Common myeloid progenitor, CD34-positive (primary cell): ENCODE results near the gene GRK2.

Experiments
- CTCF ChIA-PET: fragments of 350-600 bp; sonication (Branson Sonifier 250); formaldehyde crosslinking; loops from one replicate; lab custom pipeline; 2021; ENCODE audit warnings: antibody characterized with exemption; lab: Charles Lee
- POLR2A ChIA-PET: fragments of 350-600 bp; sonication (Branson Sonifier 250); formaldehyde crosslinking; loops from one replicate; lab custom pipeline; 2021; ENCODE audit warnings: antibody characterized with exemption; lab: Charles Lee
- DNase-seq, 3 donors: peaks; one replicate each; pipeline versions ENCODE4 v3.0.0 to v3.0.0-alpha.2; 2013
- H3K27ac ChIP-seq, 2 experiments: 1 replicate in 1 of 2; 2 replicates in 1 of 2; pipeline ENCODE4 v1.7.0; 2013; ENCODE audit warnings: inconsistent platforms in 2 of 2, low read length in 2 of 2, mild to moderate bottlenecking in 2 of 2, low read depth in 1 of 2, moderate library complexity in 1 of 2; ENCODE audit not compliant: severe bottlenecking in 2 of 2, insufficient read depth in 1 of 2, poor library complexity in 1 of 2
- H3K27me3 ChIP-seq, 5 experiments: replicated peaks in 2 of 5; 1 replicate in 3 of 5; 2 replicates in 2 of 5; pipeline versions ENCODE4 v1.6.1 to v1.7.0; 2013; ENCODE audit warnings: low read length in 4 of 5, mild to moderate bottlenecking in 2 of 5, moderate library complexity in 2 of 5, inconsistent platforms in 1 of 5; ENCODE audit not compliant: insufficient read depth in 5 of 5, control insufficient read depth in 4 of 5
- H3K36me3 ChIP-seq, 4 experiments: 1 replicate in 2 of 4; 2 replicates in 2 of 4; pipeline versions ENCODE4 v1.6.1 to v1.7.0; 2013; ENCODE audit warnings: low read length in 3 of 4, control low read depth in 1 of 4, mild to moderate bottlenecking in 1 of 4; ENCODE audit not compliant: control insufficient read depth in 4 of 4, insufficient read depth in 4 of 4
- H3K4me1 ChIP-seq, 4 experiments: 1 replicate in 3 of 4; 2 replicates in 1 of 4; pipeline versions ENCODE4 v1.6.1 to v1.7.1; 2013; ENCODE audit warnings: low read length in 3 of 4, mild to moderate bottlenecking in 3 of 4, control low read depth in 1 of 4, inconsistent platforms in 1 of 4, moderate library complexity in 1 of 4; ENCODE audit not compliant: control insufficient read depth in 4 of 4, insufficient read depth in 4 of 4; ENCODE audit errors: control extremely low read depth in 1 of 4
- H3K4me3 ChIP-seq, 7 experiments: 1 replicate in 4 of 7; 2 replicates in 3 of 7; pipeline versions ENCODE4 v1.5.1 to v1.7.0; 2013; ENCODE audit warnings: mild to moderate bottlenecking in 7 of 7, low read length in 6 of 7, moderate library complexity in 6 of 7, inconsistent platforms in 2 of 7, low read depth in 2 of 7, control low read depth in 1 of 7; ENCODE audit not compliant: insufficient read depth in 4 of 7, control insufficient read depth in 1 of 7; ENCODE audit errors: extremely low read depth in 1 of 7
- H3K9me3 ChIP-seq, 5 experiments: 1 replicate in 4 of 5; 2 replicates in 1 of 5; pipeline versions ENCODE4 v1.6.1 to v1.7.1; 2013; ENCODE audit warnings: low read length in 4 of 5, mild to moderate bottlenecking in 2 of 5, inconsistent platforms in 1 of 5, low read depth in 1 of 5, moderate library complexity in 1 of 5; ENCODE audit not compliant: control insufficient read depth in 4 of 5, insufficient read depth in 2 of 5; ENCODE audit errors: control extremely low read depth in 1 of 5
- WGBS: methylation state at CpG from one replicate; pipeline ENCODE4 v1.1.5; 2013; ENCODE audit not compliant: insufficient coverage; 5-methylcytosine and 5-hydroxymethylcytosine counted together

The GRK2 gene

DNA sequence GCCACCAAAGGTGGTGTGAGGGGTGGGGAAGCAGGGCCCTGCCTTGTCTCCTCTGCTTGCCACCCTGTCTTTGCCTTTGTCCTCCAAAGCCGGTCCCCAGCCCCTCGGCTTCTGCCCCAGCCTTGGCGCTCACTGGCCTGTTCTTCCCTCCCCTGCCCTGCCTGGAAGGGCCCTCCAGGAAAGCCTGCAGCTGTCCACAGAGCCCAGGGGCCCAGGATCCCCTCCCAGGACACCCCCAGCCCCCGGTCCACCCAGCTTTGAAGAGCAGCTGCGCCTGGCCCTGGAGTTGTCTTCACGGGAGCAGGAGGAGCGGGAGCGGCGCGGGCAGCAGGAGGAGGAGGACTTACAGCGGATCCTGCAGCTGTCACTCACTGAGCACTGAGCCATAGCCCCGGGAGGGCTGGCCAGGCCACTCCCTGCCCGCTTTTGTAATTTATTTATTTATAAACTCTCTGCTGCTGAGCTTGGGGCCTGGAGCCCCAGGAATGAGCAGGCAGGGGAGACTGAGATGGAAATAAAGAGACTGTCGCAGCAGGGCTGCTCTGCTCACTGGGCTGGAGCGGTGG, 35.8 kb downstream of the GRK2 start:
- peaks cover 6 to 51% (median 33%) of the 10 kb centered on the region in 4 experiments for H3K36me3 ChIP-seq
- no peaks in the 10 kb centered on the region for H3K27me3 ChIP-seq
- no peaks in the 10 kb centered on the region for H3K9me3 ChIP-seq
- POLR2A ChIA-PET, result interaction anchor here (1.5 to 6.7 kb wide), 5 partner anchors 8 to 40 kb away, joined by 6 to 79 read pairs (median 15); partner anchors contain the start of gene ANKRD13D
- peak overlapping the region in 2 of 7 experiments; percentile 0 to 81 for H3K4me3 ChIP-seq
- H3K27ac ChIP-seq, result peak overlapping the region in 1 of 2 experiments; percentile 64
- H3K4me1 ChIP-seq, result peaks cover 0 to 33% (median 24%) of the 10 kb centered on the region in 4 experiments
- CTCF ChIA-PET, result interaction anchor here (0.9 to 3.0 kb wide), 8 partner anchors 8 to 49 kb away, joined by 3 to 20 read pairs (median 4); no protein-coding TSS in a partner anchor
- WGBS, result 83% methylated on average over 10 of the region's 15 CpGs
- DNase-seq, result no peak

DNA sequence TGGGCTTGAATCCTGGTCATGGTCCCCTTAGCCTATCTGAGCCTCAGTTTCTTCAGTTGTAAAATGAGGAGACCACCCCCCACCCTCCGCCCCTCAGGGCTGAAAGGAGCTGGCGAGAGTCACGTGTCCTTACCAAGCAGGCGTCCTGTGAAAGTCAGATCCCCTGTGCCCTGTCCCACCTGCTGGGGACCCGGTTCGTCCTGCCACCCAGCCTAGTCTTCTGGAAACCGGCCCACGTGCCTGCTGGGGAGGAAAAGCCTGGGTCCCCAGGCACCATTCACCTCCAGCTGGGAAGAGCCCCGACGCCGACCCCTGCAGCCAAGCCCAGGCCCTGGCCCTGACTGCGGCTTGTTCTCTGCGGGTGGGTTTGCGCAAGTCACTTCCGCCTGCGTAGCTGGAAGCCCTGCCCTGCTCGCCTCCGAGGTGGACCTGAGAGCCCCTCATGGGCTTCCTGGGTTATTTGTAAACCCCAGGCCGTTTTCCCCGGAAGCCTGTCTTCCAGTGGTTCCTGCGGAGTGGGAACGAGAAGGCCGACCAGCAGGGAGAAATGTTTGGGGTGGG, 36.4 kb downstream of the GRK2 start:
- CTCF ChIA-PET, result interaction anchor here (0.8 to 4.1 kb wide), 10 partner anchors 9 to 50 kb away, joined by 3 to 35 read pairs (median 4); no protein-coding TSS in a partner anchor
- peak overlapping the region in 1 of 2 experiments; percentile 64 for H3K27ac ChIP-seq
- peaks cover 3 to 57% (median 36%) of the 10 kb centered on the region in 4 experiments for H3K36me3 ChIP-seq
- peak overlapping the region; percentile 65 to 88 (median 78) for H3K4me3 ChIP-seq
- H3K4me1 ChIP-seq, result peaks cover 0 to 33% (median 24%) of the 10 kb centered on the region in 4 experiments
- peak; percentile 62 to 86 (median 81) for DNase-seq
- no peaks in the 10 kb centered on the region for H3K27me3 ChIP-seq
- POLR2A ChIA-PET, result interaction anchor here (0.6 to 6.7 kb wide), 7 partner anchors 9 to 40 kb away, joined by 3 to 79 read pairs (median 7); partner anchors contain the start of genes ANKRD13D and GRK2
- 32% methylated on average over 14 of the region's 23 CpGs for WGBS
- H3K9me3 ChIP-seq, result no peaks in the 10 kb centered on the region

DNA sequence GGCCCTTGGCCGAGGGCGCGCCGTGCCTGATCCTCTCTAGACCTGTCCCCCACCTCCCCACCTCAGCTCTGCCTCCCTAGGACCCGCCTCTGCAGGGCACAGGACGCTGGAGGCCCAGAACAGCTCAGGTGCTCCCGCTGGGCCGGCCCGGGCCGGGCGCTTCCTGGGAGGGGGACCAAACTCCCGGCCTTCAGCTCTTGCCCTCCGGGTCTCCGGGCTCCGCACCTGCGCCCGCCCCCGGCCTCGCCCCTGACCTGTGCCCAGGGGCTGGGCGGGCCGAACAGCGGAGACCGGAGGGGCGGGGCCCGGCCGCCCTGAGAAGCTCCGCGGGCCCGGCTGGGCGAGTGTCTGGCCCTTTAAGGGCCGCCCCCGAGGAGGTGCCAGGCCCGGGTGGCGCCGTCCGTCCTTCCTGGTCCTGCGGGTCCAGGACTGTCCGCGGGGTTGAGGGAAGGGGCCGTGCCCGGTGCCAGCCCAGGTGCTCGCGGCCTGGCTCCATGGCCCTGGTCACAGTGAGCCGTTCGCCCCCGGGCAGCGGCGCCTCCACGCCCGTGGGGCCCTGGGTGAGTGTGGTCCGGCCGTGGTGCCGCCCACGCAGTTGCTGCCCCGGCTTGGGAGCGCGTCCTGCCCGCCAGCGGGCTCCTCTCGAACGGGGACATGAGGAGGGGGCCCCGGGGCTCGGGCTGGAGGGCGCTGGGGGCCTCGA, 37.0 kb downstream of the GRK2 start, which contains the start of gene SSH3:
Gene SSH3, plus strand, starts transcription at position 399 of the 703 bp plus-strand sequence. Its CDS starts 96 bp downstream, at position 495.
- ChIA-PET POLR2A (interaction anchor here (0.6 to 6.7 kb wide), 7 partner anchors 9 to 41 kb away, joined by 3 to 79 read pairs (median 7); partner anchors contain the start of genes ANKRD13D and GRK2), CTCF (interaction anchor here (0.8 to 4.1 kb wide), 10 partner anchors 10 to 50 kb away, joined by 3 to 35 read pairs (median 4); no protein-coding TSS in a partner anchor)
- no peaks in the 10 kb centered on the region for H3K9me3 ChIP-seq
- H3K27ac ChIP-seq, result peak within 1 kb of the TSS in 1 of 2 experiments; percentile 64
- H3K4me1 ChIP-seq, result peaks cover 0 to 33% (median 24%) of the 10 kb centered on the region in 4 experiments
- 4% methylated on average over 53 of the region's 65 CpGs for WGBS
- peaks cover 3 to 61% (median 39%) of the 10 kb centered on the region in 4 experiments for H3K36me3 ChIP-seq
- peak in 2 of 3 donors; percentile 42 to 59 for DNase-seq
- no peaks in the 10 kb centered on the region for H3K27me3 ChIP-seq
- peak within 1 kb of the TSS; percentile 65 to 88 (median 78) for H3K4me3 ChIP-seq

DNA sequence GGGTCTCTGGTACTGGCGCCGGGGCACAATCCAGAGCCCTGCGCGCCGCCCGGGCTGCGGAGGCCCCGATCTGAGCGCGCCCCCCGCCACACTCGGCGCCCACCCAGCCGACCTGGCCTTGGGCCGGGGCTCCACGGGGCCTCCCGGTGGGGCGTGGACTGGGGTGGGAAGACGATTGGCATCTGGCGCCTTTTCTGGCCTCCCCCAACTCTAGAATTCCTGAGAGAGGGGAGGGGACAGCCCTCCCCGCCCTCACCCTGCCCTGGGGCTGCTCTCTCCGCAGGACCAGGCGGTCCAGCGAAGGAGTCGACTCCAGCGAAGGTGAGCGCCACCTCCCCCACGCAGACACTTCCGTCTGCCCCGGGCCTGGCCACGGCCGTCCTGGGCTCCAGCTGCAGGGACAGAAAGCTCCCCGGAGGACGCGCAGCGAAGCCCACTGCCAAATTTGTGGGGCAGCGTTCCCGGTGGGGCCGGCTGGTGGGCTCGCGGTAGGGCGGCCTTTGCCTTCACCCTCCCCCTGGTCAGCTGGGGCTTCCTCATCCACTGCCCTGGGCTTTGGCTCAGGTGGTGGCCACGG, 37.6 kb downstream of the GRK2 start:
- Histone ChIP-seq H3K9me3 (no peaks in the 10 kb centered on the region), H3K36me3 (peaks cover 3 to 61% (median 36%) of the 10 kb centered on the region in 4 experiments), H3K27ac (peak overlapping the region in 1 of 2 experiments; percentile 64), H3K27me3 (no peaks in the 10 kb centered on the region), H3K4me1 (peaks cover 0 to 33% (median 24%) of the 10 kb centered on the region in 4 experiments), H3K4me3 (peak overlapping the region; percentile 65 to 88 (median 78))
- no peak for DNase-seq
- POLR2A ChIA-PET, result interaction anchor here (1.5 to 6.7 kb wide), 4 partner anchors 10 to 26 kb away, joined by 7 to 79 read pairs (median 17); partner anchors contain the start of gene ANKRD13D
- WGBS, result 3% methylated on average over 32 of the region's 43 CpGs
- CTCF ChIA-PET, result interaction anchor here (0.6 to 4.1 kb wide), 9 partner anchors 9 to 57 kb away, joined by 3 to 35 read pairs (median 5); no protein-coding TSS in a partner anchor

DNA sequence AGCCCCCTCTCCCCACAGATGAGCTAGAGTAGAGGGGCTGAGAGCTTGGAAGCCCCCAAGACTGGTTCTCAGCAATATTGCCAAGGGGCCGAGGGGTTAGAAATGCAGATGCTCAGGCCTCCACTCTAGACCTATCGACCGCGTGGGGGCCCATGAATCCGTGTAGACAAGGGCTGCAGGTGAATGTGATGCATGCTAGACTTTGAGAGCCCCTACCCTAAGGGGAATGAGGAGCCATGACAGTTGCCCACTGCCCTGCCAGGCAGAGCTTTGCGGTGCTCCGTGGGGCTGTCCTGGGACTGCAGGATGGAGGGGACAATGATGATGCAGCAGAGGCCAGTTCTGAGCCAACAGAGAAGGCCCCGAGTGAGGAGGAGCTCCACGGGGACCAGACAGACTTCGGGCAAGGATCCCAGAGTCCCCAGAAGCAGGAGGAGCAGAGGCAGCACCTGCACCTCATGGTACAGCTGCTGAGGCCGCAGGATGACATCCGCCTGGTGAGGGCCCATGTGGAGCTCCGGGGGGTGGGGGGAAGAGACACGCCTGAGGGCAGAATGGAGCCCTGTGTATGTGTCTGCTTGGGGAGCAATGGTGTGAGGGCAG, 38.3 kb downstream of the GRK2 start:
- H3K4me1 ChIP-seq, result peaks cover 0 to 33% (median 24%) of the 10 kb centered on the region in 4 experiments
- no peak for DNase-seq
- no peaks in the 10 kb centered on the region for H3K27me3 ChIP-seq
- peak overlapping the region in 5 of 7 experiments; percentile 65 to 88 (median 81) for H3K4me3 ChIP-seq
- POLR2A ChIA-PET, result interaction anchor here (0.6 to 6.7 kb wide), 2 partner anchors 15 to 38 kb away, joined by 5 to 79 read pairs; partner anchors contain the start of gene ANKRD13D
- H3K27ac ChIP-seq, result no peak overlapping the region
- H3K9me3 ChIP-seq, result no peaks in the 10 kb centered on the region
- CTCF ChIA-PET, result interaction anchor here (0.6 to 4.1 kb wide), 7 partner anchors 11 to 58 kb away, joined by 3 to 35 read pairs (median 3); no protein-coding TSS in a partner anchor
- WGBS, result 96% methylated on average over 13 of the region's 14 CpGs
- H3K36me3 ChIP-seq, result peaks cover 0 to 61% (median 36%) of the 10 kb centered on the region in 4 experiments
